Erythroblast (primary cell): Measurements from ENCODE around the gene EGR4.

Source experiments
- GATA1 ChIP-seq: IDR thresholded peaks from 2 replicates; pipeline ENCODE4 v1.6.1; 2011; ENCODE audit warnings: low read depth, mild to moderate bottlenecking, control low read depth, low read length, moderate library complexity
- POLR2A ChIP-seq: IDR thresholded peaks from 2 replicates; pipeline ENCODE4 v1.6.1; 2011; ENCODE audit warnings: mild to moderate bottlenecking, low read length

DNA sequence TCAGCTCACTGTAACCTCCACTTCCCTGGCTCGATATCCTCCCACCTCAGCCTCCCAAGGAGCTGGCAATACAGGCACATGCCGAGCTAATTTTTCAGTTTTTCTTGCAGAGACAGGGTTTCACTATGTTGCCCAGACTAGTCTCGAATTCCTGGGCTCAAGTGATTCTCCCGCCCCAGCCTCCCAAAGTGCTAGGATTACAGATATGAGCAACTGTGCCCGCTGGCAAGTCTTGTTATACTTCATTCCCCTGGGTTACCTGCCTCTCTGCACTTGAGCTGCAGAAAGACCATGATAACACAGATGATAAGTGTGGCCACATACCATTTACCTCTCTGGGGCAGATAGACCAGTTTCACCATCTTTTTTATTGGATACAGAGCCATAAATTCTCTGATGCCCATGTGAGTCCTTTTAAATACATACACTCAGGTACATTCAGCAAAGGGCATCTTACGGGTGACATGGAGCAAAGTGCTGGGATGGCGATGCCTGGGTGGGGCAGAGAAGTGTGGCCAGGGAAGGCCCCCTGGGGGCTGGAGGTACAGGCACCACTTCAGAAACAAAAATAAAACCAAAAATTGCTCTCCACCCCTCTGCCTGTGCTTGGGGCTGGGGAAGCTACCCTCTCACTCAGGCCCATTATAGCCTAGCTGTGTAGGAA is 38.9 kb downstream of the EGR4 start:
- no peak for TF ChIP-seq POLR2A
- TF ChIP-seq GATA1 = no peak
